Mononuclear cell (primary cell): ENCODE measurements around the gene LTC4S. TPM values are rescaled to one million over a fixed set of nuclear protein-coding genes. Genes with fewer than 3 reads are reported as not detected.

Experiments
- total RNA-seq: library from RNA; depleted of rRNA; stranded (reverse); fragments of >200 nt; gene quantifications from one replicate; pipeline ENCODE4 v1.2.3, GENCODE V29; 2012

LTC4S gene
- total RNA-seq, 1 donor, result 2.5 TPM

Other genes starting within 250 kb of the LTC4S start
- 68.8 TPM for gene RUFY1, start 243.4 kb upstream of the LTC4S start, total RNA-seq
- gene HNRNPH1, start 170.3 kb upstream of the LTC4S start, total RNA-seq, result 1,084 TPM
- gene CBY3, start 113.0 kb upstream of the LTC4S start, total RNA-seq, result 0.52 TPM
- 273 TPM for gene CANX, start 95.0 kb upstream of the LTC4S start, total RNA-seq
- gene MAML1, start 61.2 kb upstream of the LTC4S start, total RNA-seq, result 14.0 TPM
- 56.0 TPM for gene MGAT4B, start 12.9 kb downstream of the LTC4S start, total RNA-seq
- gene SQSTM1, start 26.9 kb downstream of the LTC4S start, total RNA-seq, result 229 TPM
- gene MRNIP, start 64.8 kb downstream of the LTC4S start, total RNA-seq, result 13.2 TPM
- 36.2 TPM for gene TBC1D9B, start 113.9 kb downstream of the LTC4S start, total RNA-seq